HepG2 (cell line): ENCODE results near the gene DHRS13. TPM values are rescaled to one million over a fixed set of nuclear protein-coding genes. Genes with fewer than 3 reads are reported as not detected.
A peak's percentile ranks its signal among the peaks of the same experiment; 100 is the strongest.

Experiments used
- CAMTA2 ChIP-seq: sonication (generic); formaldehyde crosslinking; IDR thresholded peaks from 2 replicates; pipeline ENCODE4 v1.4.0; 2020; ENCODE audit warnings: mild to moderate bottlenecking, missing genetic modification reagents, borderline replicate concordance
- CBX1 ChIP-seq: IDR thresholded peaks from one replicate; pipeline ENCODE4 v1.6.1; 2016; ENCODE audit warnings: antibody characterized with exemption, low read depth
- ELF1 ChIP-seq: sonication (generic); formaldehyde crosslinking; IDR thresholded peaks from 2 replicates; pipeline ENCODE4 v1.4.0; 2020; ENCODE audit warnings: missing genetic modification reagents
- HMG20A ChIP-seq: IDR thresholded peaks from 2 replicates; pipeline ENCODE4 v1.6.1; 2016; ENCODE audit warnings: borderline replicate concordance
- MAZ ChIP-seq, 2 experiments: sonication (generic) in 1 of 2; formaldehyde crosslinking in 1 of 2; IDR thresholded peaks; 2 replicates each; pipeline versions ENCODE4 v1.5.0 to v1.6.1; 2012 to 2020; ENCODE audit warnings: low read depth in 2 of 2, mild to moderate bottlenecking in 2 of 2, borderline replicate concordance in 1 of 2, improper control_type of control experiment in 1 of 2, low read length in 1 of 2, missing genetic modification reagents in 1 of 2, moderate library complexity in 1 of 2
- MEF2D ChIP-seq: sonication (generic); formaldehyde crosslinking; IDR thresholded peaks from 2 replicates; pipeline ENCODE4 v1.5.1; 2020; ENCODE audit warnings: mild to moderate bottlenecking, missing genetic modification reagents
- NAIF1 ChIP-seq: sonication (generic); formaldehyde crosslinking; IDR thresholded peaks from 2 replicates; pipeline ENCODE4 v1.5.0; 2020; ENCODE audit warnings: mild to moderate bottlenecking, missing genetic modification reagents, borderline replicate concordance
- SIX4 ChIP-seq: sonication (generic); formaldehyde crosslinking; IDR thresholded peaks from 2 replicates; pipeline ENCODE4 v1.4.0; 2020; ENCODE audit warnings: missing genetic modification reagents
- SOX5 ChIP-seq: IDR thresholded peaks from 2 replicates; pipeline ENCODE4 v1.6.1; 2016; ENCODE audit warnings: borderline replicate concordance
- TBL1XR1 ChIP-seq: fragments of 150-350 bp; IDR thresholded peaks from 2 replicates; pipeline ENCODE4 v1.6.1; 2014; ENCODE audit warnings: borderline replicate concordance, low read length; ENCODE audit not compliant: partially characterized antibody
- ZBTB38 ChIP-seq: sonication (generic); formaldehyde crosslinking; IDR thresholded peaks from 2 replicates; pipeline ENCODE4 v1.5.1; 2020; ENCODE audit warnings: mild to moderate bottlenecking, missing genetic modification reagents
- ZFP41 ChIP-seq: sonication (generic); formaldehyde crosslinking; IDR thresholded peaks from 2 replicates; pipeline ENCODE4 v1.4.0; 2020; ENCODE audit warnings: mild to moderate bottlenecking, missing genetic modification reagents, borderline replicate concordance
- ZFP90 ChIP-seq: sonication (generic); formaldehyde crosslinking; IDR thresholded peaks from 2 replicates; pipeline ENCODE4 v1.8.0; 2022; ENCODE audit warnings: missing genetic modification reagents, mild to moderate bottlenecking, inconsistent platforms, borderline replicate concordance
- ZFY ChIP-seq: sonication (generic); formaldehyde crosslinking; IDR thresholded peaks from 2 replicates; pipeline ENCODE4 v1.4.0; 2020; ENCODE audit warnings: missing genetic modification reagents
- ZNF589 ChIP-seq: sonication (generic); formaldehyde crosslinking; conservative IDR thresholded peaks from 2 replicates; pipeline ENCODE4 v1.8.0; 2022; ENCODE audit warnings: mild to moderate bottlenecking, moderate library complexity, missing genetic modification reagents
- ZNF747 ChIP-seq: sonication (generic); formaldehyde crosslinking; IDR thresholded peaks from 2 replicates; pipeline ENCODE4 v1.8.1; 2023; ENCODE audit warnings: missing genetic modification reagents, mild to moderate bottlenecking, borderline replicate concordance
- ZNF772 ChIP-seq: sonication (generic); formaldehyde crosslinking; IDR thresholded peaks from 2 replicates; pipeline ENCODE4 v1.5.0; 2020; ENCODE audit warnings: mild to moderate bottlenecking, missing genetic modification reagents
- ZNF879 ChIP-seq: sonication (generic); formaldehyde crosslinking; IDR thresholded peaks from 2 replicates; pipeline ENCODE4 v1.8.1; 2023; ENCODE audit warnings: missing genetic modification reagents
- ZSCAN25 ChIP-seq: sonication (generic); formaldehyde crosslinking; IDR thresholded peaks from 2 replicates; pipeline ENCODE4 v1.8.0; 2022; ENCODE audit warnings: mild to moderate bottlenecking, missing genetic modification reagents
- polyA plus RNA-seq, 8 experiments: library from polyadenylated mRNA; depleted of rRNA in 3 of 8; stranded (reverse) in 7 of 8; unstranded in 1 of 8; fragments of >200 nt; fragmentation: Illumina TruSeq in 4 of 8; extraction: Trizol in 4 of 8; gene quantifications; 2 replicates each; pipeline versions ENCODE4 v1.2.1 to v1.2.3, GENCODE V29; 2011 to 2016; ENCODE audit warnings: low read depth in 4 of 8, missing spikeins in 1 of 8, mixed read lengths in 1 of 8; ENCODE audit not compliant: insufficient read depth in 1 of 8
- total RNA-seq, 5 experiments: library from RNA; depleted of rRNA; stranded (reverse); fragments of >200 nt; fragmentation: Illumina TruSeq; extraction: Trizol; gene quantifications; 2 replicates each; pipeline ENCODE4 v1.2.3, GENCODE V29; 2016; ENCODE audit warnings: low read depth in 1 of 5
- TF ChIP-seq, protein P1 (sequence below): sonication (generic); formaldehyde crosslinking; IDR thresholded peaks from 2 replicates; pipeline ENCODE4 v1.5.0; 2020; ENCODE audit warnings: mild to moderate bottlenecking, missing genetic modification reagents, borderline replicate concordance
- TF ChIP-seq, protein P2 (sequence below): sonication (generic); formaldehyde crosslinking; IDR thresholded peaks from 2 replicates; pipeline ENCODE4 v1.4.0; 2020; ENCODE audit warnings: missing genetic modification reagents
- TF ChIP-seq, protein P3 (sequence below): sonication (generic); formaldehyde crosslinking; IDR thresholded peaks from 2 replicates; pipeline ENCODE4 v1.4.0; 2020; ENCODE audit warnings: missing genetic modification reagents, mild to moderate bottlenecking, borderline replicate concordance

The DHRS13 gene
- total and polyA plus RNA-seq, 2 of the 13 experiments (the other 11 are each of a cell fraction or from before 2014, with no cell fraction given) = 11.8 to 12.6 TPM

DNA sequence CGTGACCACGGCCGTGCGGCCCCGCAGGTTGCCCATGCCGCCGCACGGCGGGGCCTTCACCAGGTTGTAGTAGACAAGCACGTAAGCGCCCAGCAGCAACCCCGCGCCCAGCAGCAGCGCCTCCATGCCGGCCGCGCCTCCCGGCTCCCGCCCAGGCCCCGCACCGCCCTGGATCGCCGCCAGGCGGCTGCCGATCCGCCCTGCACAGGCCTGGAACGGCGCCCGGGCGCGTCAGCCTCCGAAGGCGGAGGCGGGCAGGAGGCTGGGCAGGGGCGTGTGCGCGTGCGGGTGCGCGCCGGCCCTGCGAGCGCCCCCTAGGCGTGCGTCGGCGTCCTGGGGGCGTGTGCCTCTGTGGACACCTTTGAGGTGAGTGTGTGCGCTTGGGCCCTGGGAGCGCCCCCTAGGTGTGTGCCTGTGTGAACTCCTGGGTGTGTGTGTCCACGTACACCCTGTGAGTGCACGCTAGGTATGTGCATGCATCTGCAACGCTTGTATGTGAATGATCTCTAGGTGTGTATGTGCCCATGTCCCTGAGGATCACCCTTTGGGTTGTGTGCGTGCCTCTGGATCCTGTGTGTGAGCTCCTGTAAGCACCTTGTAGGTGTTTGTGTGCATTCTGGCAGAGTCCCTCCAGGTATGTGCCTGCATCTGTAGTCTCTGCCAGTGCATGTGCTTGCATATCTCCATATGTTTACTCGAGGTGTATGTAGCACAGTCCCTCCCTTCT lies at the start of gene DHRS13 (continued):
- TF ChIP-seq, protein P1, sequence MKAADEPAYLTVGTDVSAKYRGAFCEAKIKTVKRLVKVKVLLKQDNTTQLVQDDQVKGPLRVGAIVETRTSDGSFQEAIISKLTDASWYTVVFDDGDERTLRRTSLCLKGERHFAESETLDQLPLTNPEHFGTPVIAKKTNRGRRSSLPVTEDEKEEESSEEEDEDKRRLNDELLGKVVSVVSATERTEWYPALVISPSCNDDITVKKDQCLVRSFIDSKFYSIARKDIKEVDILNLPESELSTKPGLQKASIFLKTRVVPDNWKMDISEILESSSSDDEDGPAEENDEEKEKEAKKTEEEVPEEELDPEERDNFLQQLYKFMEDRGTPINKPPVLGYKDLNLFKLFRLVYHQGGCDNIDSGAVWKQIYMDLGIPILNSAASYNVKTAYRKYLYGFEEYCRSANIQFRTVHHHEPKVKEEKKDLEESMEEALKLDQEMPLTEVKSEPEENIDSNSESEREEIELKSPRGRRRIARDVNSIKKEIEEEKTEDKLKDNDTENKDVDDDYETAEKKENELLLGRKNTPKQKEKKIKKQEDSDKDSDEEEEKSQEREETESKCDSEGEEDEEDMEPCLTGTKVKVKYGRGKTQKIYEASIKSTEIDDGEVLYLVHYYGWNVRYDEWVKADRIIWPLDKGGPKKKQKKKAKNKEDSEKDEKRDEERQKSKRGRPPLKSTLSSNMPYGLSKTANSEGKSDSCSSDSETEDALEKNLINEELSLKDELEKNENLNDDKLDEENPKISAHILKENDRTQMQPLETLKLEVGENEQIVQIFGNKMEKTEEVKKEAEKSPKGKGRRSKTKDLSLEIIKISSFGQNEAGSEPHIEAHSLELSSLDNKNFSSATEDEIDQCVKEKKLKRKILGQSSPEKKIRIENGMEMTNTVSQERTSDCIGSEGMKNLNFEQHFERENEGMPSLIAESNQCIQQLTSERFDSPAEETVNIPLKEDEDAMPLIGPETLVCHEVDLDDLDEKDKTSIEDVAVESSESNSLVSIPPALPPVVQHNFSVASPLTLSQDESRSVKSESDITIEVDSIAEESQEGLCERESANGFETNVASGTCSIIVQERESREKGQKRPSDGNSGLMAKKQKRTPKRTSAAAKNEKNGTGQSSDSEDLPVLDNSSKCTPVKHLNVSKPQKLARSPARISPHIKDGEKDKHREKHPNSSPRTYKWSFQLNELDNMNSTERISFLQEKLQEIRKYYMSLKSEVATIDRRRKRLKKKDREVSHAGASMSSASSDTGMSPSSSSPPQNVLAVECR (CRISPR knock-in tag) = peak; percentile 89
- TF ChIP-seq ZNF589 (CRISPR knock-in tag) (peak; percentile 86; the same call in 1 of the 2 replicates), ZNF772 (CRISPR knock-in tag) (no peak), NAIF1 (CRISPR knock-in tag) (no peak), MAZ (IDR thresholded peaks at IDR 0.05; ENCODE audit: borderline replicate concordance, low read depth, low read length) (peak; percentile 89), MAZ (CRISPR knock-in tag; IDR thresholded peaks at IDR 0.05; ENCODE audit: low read depth) (peak; percentile 97), TBL1XR1 (peak; percentile 88), ZFP41 (CRISPR knock-in tag) (0 out of 2 replicates have a peak, but pooled peaks have one; percentile 60), ZFP90 (no peak; the same call in 1 of the 2 replicates), ZBTB38 (peak; percentile 96), ZSCAN25 (CRISPR knock-in tag) (peak; percentile 71), SIX4 (CRISPR knock-in tag) (no peak; the same call in 1 of the 2 replicates), MEF2D (CRISPR knock-in tag) (peak; percentile 32; the same call in 1 of the 2 replicates), ZNF747 (CRISPR knock-in tag) (no peak), ELF1 (CRISPR knock-in tag) (peak; percentile 41; the same call in 1 of the 2 replicates), SOX5 (peak; percentile 64), CBX1 (peak; percentile 89), ZFY (CRISPR knock-in tag) (peak; percentile 97), HMG20A (CRISPR knock-in tag) (no peak; the same call in 1 of the 2 replicates), ZNF879 (no peak; the same call in 1 of the 2 replicates), CAMTA2 (peak; percentile 22; the same call in 1 of the 2 replicates)
- TF ChIP-seq, protein P2, sequence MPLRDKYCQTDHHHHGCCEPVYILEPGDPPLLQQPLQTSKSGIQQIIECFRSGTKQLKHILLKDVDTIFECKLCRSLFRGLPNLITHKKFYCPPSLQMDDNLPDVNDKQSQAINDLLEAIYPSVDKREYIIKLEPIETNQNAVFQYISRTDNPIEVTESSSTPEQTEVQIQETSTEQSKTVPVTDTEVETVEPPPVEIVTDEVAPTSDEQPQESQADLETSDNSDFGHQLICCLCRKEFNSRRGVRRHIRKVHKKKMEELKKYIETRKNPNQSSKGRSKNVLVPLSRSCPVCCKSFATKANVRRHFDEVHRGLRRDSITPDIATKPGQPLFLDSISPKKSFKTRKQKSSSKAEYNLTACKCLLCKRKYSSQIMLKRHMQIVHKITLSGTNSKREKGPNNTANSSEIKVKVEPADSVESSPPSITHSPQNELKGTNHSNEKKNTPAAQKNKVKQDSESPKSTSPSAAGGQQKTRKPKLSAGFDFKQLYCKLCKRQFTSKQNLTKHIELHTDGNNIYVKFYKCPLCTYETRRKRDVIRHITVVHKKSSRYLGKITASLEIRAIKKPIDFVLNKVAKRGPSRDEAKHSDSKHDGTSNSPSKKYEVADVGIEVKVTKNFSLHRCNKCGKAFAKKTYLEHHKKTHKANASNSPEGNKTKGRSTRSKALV (CRISPR knock-in tag) = peak; percentile 54; the same call in 1 of the 2 replicates
- TF ChIP-seq, protein P3, sequence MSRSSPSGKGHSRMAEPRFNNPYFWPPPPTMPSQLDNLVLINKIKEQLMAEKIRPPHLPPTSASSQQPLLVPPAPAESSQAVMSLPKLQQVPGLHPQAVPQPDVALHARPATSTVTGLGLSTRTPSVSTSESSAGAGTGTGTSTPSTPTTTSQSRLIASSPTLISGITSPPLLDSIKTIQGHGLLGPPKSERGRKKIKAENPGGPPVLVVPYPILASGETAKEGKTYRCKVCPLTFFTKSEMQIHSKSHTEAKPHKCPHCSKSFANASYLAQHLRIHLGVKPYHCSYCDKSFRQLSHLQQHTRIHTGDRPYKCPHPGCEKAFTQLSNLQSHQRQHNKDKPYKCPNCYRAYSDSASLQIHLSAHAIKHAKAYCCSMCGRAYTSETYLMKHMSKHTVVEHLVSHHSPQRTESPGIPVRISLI (CRISPR knock-in tag) = peak; percentile 69; the same call in 1 of the 2 replicates
